Measurements from ENCODE around the gene ANO10. TPM values are rescaled to one million over a fixed set of nuclear protein-coding genes. Genes with fewer than 3 reads are reported as not detected.

The ANO10 gene
- total RNA-seq, 1 experiment from 2014 or later = 32.6 TPM

GRCh38 chr3:43405888-43406642, 215.7 kb downstream of the ANO10 start:
- TF ChIP-seq CTCF (conservative IDR thresholded peaks at IDR 0.05) (no peak), EZH2 (IDR thresholded peaks at IDR 0.05; ENCODE audit: low read depth) (no peak)
- Histone ChIP-seq H3K9me3 (ENCODE audit: insufficient read depth, low read depth) (no peaks in the 10 kb centered on the region), H3K9me2 (ENCODE audit: insufficient read depth) (no peaks in the 10 kb centered on the region), H3K27ac (no peak overlapping the region), H2AFZ (no peak overlapping the region), H4K20me1 (ENCODE audit: insufficient read depth) (no peaks in the 10 kb centered on the region), H3F3A (ENCODE audit: insufficient read depth, low read depth) (no peaks in the 10 kb centered on the region), H3K36me3 (ENCODE audit: low read depth) (no peaks in the 10 kb centered on the region), H3K4me3 (no peak overlapping the region), H3K27me3 (ENCODE audit: insufficient read depth, low read depth) (no peaks in the 10 kb centered on the region), H3K4me1 (replicated peaks; ENCODE audit: insufficient read depth) (no peaks in the 10 kb centered on the region), H3K79me2 (ENCODE audit: low read depth) (no peaks in the 10 kb centered on the region), H3K4me2 (no peak overlapping the region)
- no peak for DNase-seq
- intact Hi-C loops (cut with micrococcal nuclease; ENCODE audit: unreplicated experiment) = no loop called here
- no TSS peak for BruUV-seq (replicated peaks)
- POLR2A ChIA-PET (ENCODE audit: unreplicated experiment) = no interaction called here
- CTCF ChIA-PET = no interaction called here

- no TSS peak for BruUV-seq (replicated peaks)
- CTCF ChIA-PET = no interaction called here
- DNase-seq = no peak
- H3K9me3 ChIP-seq (ENCODE audit: insufficient read depth, low read depth) = no peaks in the 10 kb centered on the region
- H2AFZ ChIP-seq = no peak overlapping the region
- TF ChIP-seq EZH2 (IDR thresholded peaks at IDR 0.05; ENCODE audit: low read depth) (no peak), CTCF (conservative IDR thresholded peaks at IDR 0.05) (no peak)
- no peaks in the 10 kb centered on the region for H3K9me2 ChIP-seq (ENCODE audit: insufficient read depth)
- H3K79me2 ChIP-seq (ENCODE audit: low read depth) = no peaks in the 10 kb centered on the region
- no peaks in the 10 kb centered on the region for H3K4me1 ChIP-seq (replicated peaks; ENCODE audit: insufficient read depth)
- H3K36me3 ChIP-seq (ENCODE audit: low read depth) = no peaks in the 10 kb centered on the region
- intact Hi-C loops (cut with micrococcal nuclease; ENCODE audit: unreplicated experiment) = no loop called here
- no peaks in the 10 kb centered on the region for H4K20me1 ChIP-seq (ENCODE audit: insufficient read depth)
- no peak overlapping the region for H3K27ac ChIP-seq
- no peak overlapping the region for H3K4me3 ChIP-seq
- no peaks in the 10 kb centered on the region for H3F3A ChIP-seq (ENCODE audit: insufficient read depth, low read depth)
- H3K27me3 ChIP-seq (ENCODE audit: insufficient read depth, low read depth) = no peaks in the 10 kb centered on the region
- H3K4me2 ChIP-seq = no peak overlapping the region
- POLR2A ChIA-PET (ENCODE audit: unreplicated experiment) = no interaction called here
Observed at GRCh38 chr3:43400781-43401730, 220.8 kb downstream of the ANO10 start.

GRCh38 chr3:43400167-43400566, 221.6 kb downstream of the ANO10 start:
- Histone ChIP-seq H3K4me2 (no peak overlapping the region), H3K4me1 (replicated peaks; ENCODE audit: insufficient read depth) (no peaks in the 10 kb centered on the region), H3K4me3 (no peak overlapping the region), H3K9me3 (ENCODE audit: insufficient read depth, low read depth) (no peaks in the 10 kb centered on the region), H3K79me2 (ENCODE audit: low read depth) (no peaks in the 10 kb centered on the region), H3K27me3 (ENCODE audit: insufficient read depth, low read depth) (no peaks in the 10 kb centered on the region), H3K9me2 (ENCODE audit: insufficient read depth) (no peaks in the 10 kb centered on the region), H3F3A (ENCODE audit: insufficient read depth, low read depth) (no peaks in the 10 kb centered on the region), H2AFZ (no peak overlapping the region), H3K36me3 (ENCODE audit: low read depth) (no peaks in the 10 kb centered on the region), H3K27ac (no peak overlapping the region), H4K20me1 (ENCODE audit: insufficient read depth) (no peaks in the 10 kb centered on the region)
- CTCF ChIA-PET = no interaction called here
- POLR2A ChIA-PET (ENCODE audit: unreplicated experiment) = no interaction called here
- intact Hi-C loops (cut with micrococcal nuclease; ENCODE audit: unreplicated experiment) = no loop called here
- no peak for DNase-seq
- TF ChIP-seq EZH2 (IDR thresholded peaks at IDR 0.05; ENCODE audit: low read depth) = no peak
- TF ChIP-seq CTCF (conservative IDR thresholded peaks at IDR 0.05) = no peak
- BruUV-seq (replicated peaks) = no TSS peak

Data from PC-9 (cell line).